Progenitor cell of endocrine pancreas (in vitro differentiated cells): ENCODE measurements around the gene ATG4C. TPM values are rescaled to one million over a fixed set of nuclear protein-coding genes. Genes with fewer than 3 reads are reported as not detected.

Experiments used
- DNase-seq: peaks from one replicate; pipeline ENCODE4 v3.0.0; 2021; ENCODE audit warnings: low spot score; ENCODE audit not compliant: unreplicated experiment
- H3K27ac Mint-ChIP-seq: 2 replicates; pipeline ENCODE4 v1.8.0; 2021; ENCODE audit warnings: mild to moderate bottlenecking, moderate library complexity, mixed read lengths
- H3K27me3 Mint-ChIP-seq: 2 replicates; pipeline ENCODE4 v1.8.0; 2021; ENCODE audit warnings: mixed read lengths
- H3K36me3 Mint-ChIP-seq: 2 replicates; pipeline ENCODE4 v1.8.0; 2022; ENCODE audit warnings: mixed read lengths; ENCODE audit not compliant: insufficient read depth
- H3K4me1 Mint-ChIP-seq: 2 replicates; pipeline ENCODE4 v1.8.0; 2021; ENCODE audit warnings: low read depth, mixed read lengths
- H3K4me3 Mint-ChIP-seq: 2 replicates; pipeline ENCODE4 v1.8.0; 2021; ENCODE audit warnings: low read depth, mild to moderate bottlenecking, moderate library complexity, mixed read lengths
- H3K9me3 Mint-ChIP-seq: 2 replicates; pipeline ENCODE4 v1.8.0; 2021; ENCODE audit warnings: low read depth, mixed read lengths
- CTCF ChIP-seq: fragments of 200-600 bp; sonication (generic); IDR thresholded peaks from one replicate; pipeline ENCODE4 v1.5.0; 2021; ENCODE audit warnings: antibody characterized with exemption, mild to moderate bottlenecking; ENCODE audit not compliant: unreplicated experiment
- total RNA-seq: library from RNA; stranded (reverse); gene quantifications from 2 replicates; pipeline ENCODE4 v1.2.1, GENCODE V29; 2021

Gene ATG4C
- total RNA-seq, 1 donor from 2014 or later = 13.0 TPM

- DNase-seq = no peak
- Mint-ChIP-seq H3K27me3 (peaks cover 12% of the 10 kb centered on the region), H3K27ac (peak overlapping the region; percentile 42), H3K4me1 (peaks cover 3% of the 10 kb centered on the region), H3K36me3 (no peaks in the 10 kb centered on the region), H3K9me3 (peaks cover 6% of the 10 kb centered on the region), H3K4me3 (no peak overlapping the region)
- TF ChIP-seq CTCF = no peak
These were observed 98.5 kb downstream of the ATG4C start for GRCh38 chr1:62882201-62883104.

GRCh38 chr1:62884156-62884740 is 100.3 kb downstream of the ATG4C start:
- no peak for DNase-seq
- Mint-ChIP-seq H3K27ac (no peak overlapping the region), H3K36me3 (no peaks in the 10 kb centered on the region), H3K4me1 (peaks cover 3% of the 10 kb centered on the region), H3K27me3 (peaks cover 9% of the 10 kb centered on the region), H3K9me3 (peaks cover 6% of the 10 kb centered on the region), H3K4me3 (no peak overlapping the region)
- no peak for TF ChIP-seq CTCF

GRCh38 chr1:62887799-62888507 is 104.0 kb downstream of the ATG4C start:
- no peaks in the 10 kb centered on the region for H3K4me1 Mint-ChIP-seq
- peaks cover 9% of the 10 kb centered on the region for H3K27me3 Mint-ChIP-seq
- no peak overlapping the region for H3K4me3 Mint-ChIP-seq
- no peaks in the 10 kb centered on the region for H3K36me3 Mint-ChIP-seq
- TF ChIP-seq CTCF = no peak
- H3K9me3 Mint-ChIP-seq = no peaks in the 10 kb centered on the region
- no peak overlapping the region for H3K27ac Mint-ChIP-seq
- no peak for DNase-seq

DNA sequence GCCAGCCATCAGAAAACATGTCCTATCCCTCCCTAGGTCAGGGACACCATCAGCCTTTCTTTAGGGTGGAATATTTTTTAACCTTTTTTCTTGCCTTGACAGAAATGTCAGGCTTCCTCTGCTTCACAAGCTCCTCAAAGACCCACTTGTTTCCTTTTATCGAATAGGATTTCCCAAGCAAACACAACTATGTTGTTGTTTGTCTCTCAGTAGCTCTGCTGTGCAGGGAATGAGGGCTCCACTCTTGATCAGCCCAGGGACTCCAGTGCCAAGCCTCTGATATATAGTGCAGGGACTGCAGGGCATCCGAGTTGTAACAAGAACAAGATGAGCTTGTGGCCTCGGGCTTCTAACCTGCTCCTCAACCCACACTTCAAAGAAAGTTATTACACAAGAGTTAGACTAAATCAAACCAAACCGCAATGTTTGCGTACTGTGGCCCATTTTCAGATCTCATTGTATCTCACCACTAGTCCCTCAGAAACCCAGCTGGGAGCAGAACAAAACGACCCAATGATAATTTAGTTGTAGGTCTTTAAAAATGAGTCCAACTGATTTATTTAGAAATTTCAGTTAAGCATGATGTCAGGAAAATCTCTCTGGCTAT is 108.1 kb downstream of the ATG4C start:
- no peaks in the 10 kb centered on the region for H3K36me3 Mint-ChIP-seq
- no peak overlapping the region for H3K4me3 Mint-ChIP-seq
- H3K4me1 Mint-ChIP-seq = no peaks in the 10 kb centered on the region
- H3K27ac Mint-ChIP-seq = no peak overlapping the region
- TF ChIP-seq CTCF = no peak
- DNase-seq = no peak
- no peaks in the 10 kb centered on the region for H3K9me3 Mint-ChIP-seq
- peaks cover 6% of the 10 kb centered on the region for H3K27me3 Mint-ChIP-seq

DNA sequence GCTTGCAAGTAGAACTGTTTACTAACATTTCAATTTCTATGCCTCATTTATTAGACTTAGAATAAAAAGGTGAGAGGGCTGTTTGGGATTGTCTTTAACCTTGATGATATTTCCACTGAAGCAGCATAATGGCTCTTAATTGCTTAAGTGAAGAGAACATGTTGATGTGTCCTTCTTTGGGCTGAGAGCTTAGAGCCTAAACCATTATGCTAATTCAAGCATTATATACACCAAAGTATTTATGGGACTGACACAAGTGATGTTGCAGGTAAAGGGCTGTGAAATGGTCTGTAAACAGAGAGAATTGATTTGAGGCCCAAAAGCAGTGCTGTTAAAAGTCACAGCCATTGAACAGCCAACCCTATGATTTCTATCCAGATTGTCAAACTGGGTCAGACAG is 113.9 kb downstream of the ATG4C start:
- Mint-ChIP-seq H3K27me3 (peaks cover 6% of the 10 kb centered on the region), H3K4me3 (no peak overlapping the region), H3K36me3 (no peaks in the 10 kb centered on the region), H3K9me3 (no peaks in the 10 kb centered on the region), H3K27ac (no peak overlapping the region), H3K4me1 (peaks cover 3% of the 10 kb centered on the region)
- no peak for TF ChIP-seq CTCF
- no peak for DNase-seq
